GM18517 (cell line): ENCODE results near the gene KLHL41.
"Not testable (repeated sequence)": the region's sequence is repeated elsewhere in the genome, so short reads cannot be mapped to it uniquely, and the experiment has no call there.

Experiments
- ATAC-seq: cut with Tn5 transposase; IDR thresholded peaks from one replicate; pipeline ENCODE4 v1.9.1; 2021; ENCODE audit warnings: mild to moderate bottlenecking, moderate library complexity; ENCODE audit not compliant: unreplicated experiment

The KLHL41 gene

DNA sequence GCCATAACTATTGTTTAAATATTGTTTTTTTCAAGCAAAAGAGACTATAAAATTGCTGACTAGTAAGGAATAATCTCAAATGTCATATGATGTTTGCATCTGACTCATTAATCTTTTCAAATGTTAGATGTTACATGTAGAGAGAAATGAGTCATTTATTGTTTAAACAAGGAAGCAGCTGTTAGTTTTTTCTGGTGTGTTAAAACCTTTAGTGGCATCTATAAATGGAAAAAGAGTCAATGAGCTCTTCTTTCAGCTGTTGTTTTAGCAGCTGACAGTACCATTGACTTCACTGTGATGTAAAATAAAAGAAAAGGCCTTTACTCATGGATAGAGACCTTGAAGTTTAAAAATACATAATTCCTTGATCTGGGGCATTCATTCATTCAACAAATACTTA is 1.8 kb upstream of the KLHL41 start:
- no peak for ATAC-seq

DNA sequence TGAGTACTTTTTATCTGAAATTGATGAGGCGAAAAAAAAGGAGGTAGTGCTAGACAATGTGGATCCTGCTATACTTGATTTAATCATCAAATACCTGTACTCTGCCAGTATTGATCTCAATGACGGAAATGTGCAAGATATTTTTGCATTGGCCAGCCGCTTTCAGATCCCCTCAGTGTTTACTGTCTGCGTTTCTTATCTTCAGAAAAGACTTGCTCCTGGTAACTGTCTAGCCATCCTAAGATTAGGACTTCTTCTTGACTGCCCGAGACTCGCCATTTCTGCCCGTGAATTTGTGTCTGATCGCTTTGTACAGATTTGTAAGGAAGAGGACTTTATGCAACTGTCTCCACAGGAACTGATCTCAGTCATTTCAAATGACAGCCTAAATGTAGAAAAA is 453 bp downstream of the KLHL41 start:
- no peak for ATAC-seq

DNA sequence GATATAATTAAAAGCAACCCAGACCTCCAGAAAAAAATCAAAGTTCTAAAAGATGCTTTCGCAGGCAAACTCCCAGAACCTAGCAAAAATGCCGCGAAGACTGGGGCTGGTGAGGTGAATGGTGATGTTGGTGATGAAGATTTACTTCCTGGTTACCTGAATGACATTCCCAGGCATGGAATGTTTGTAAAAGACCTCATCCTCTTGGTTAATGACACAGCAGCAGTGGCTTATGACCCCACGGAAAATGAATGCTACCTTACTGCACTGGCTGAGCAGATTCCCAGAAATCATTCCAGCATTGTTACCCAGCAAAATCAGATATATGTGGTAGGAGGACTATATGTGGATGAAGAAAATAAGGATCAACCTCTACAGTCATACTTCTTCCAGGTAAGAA is 994 bp downstream of the KLHL41 start:
- ATAC-seq: no peak

DNA sequence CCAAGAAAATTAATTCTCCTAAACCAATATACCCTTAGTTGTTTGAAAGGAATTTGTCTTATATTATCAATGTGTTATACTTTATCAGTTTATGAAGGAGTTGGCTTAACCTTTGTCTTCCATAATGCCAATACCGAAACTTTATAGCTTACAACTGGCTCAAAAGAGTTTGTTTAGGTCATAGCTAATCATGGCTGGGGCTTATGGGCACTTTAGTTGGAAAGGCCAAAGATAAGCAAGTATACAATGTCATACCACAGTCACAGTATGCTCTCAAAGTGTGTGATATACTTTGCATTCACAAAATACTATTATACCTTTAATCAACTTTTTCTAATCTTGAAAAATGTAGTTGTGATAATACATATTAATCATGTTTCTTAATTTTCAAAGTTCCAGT is 2.3 kb downstream of the KLHL41 start:
- ATAC-seq: no peak

DNA sequence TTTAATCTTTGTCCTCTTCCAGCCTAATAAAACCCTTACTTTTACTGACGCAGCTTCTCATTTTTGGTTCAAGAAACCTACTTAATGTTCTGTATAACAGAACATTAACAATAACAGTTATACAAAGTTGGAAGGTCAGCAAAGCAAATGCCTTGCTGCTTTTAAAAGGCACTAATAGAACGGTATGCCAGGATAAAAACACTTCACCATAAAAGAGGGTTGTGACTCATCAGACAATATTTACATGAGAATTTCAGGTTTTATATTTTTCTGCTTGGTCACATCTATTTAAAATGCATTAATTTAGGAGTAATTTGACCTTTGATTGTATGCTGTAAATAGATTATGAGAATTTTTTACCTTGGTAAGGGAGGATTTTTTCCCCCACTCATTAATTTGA is 3.0 kb downstream of the KLHL41 start:
- ATAC-seq: no peak

DNA sequence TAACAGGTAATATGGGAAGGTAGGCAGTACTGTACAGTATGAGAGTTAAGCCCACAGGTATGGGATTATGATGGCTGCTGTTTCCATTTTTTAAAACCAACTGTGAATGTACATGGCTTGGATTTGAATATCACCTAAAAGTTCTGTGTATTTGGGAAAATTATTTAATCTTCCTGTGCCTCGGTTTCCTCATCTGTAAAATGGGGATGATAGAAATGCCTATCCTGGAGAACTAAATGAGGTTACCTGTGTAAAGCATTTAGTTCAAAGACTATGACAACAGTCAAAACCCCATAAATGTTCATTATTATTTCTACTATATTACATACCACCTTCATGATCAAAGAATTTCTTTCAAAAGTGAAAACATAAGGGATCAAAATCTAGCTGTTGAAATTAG is 3.6 kb downstream of the KLHL41 start:
- no peak for ATAC-seq

DNA sequence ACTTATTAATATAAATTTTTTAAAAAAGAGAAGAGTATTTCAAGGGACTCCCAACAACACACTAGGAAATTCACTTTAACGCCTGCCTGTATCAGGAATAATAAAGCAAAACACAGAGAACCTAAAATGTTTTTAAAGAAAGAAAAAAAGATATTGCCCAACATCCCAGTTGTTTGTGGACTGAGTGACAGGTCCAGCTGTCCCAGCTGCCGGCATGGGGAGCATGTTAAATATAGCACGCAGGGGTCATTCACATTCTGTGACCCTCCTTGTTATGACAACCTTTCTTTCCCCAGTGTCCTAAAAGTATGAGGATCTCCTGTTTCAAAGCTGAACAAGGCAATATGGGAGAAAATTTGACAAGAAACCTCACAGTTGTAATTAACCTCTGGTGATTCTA is 4.4 kb downstream of the KLHL41 start:
- ATAC-seq: no peak

DNA sequence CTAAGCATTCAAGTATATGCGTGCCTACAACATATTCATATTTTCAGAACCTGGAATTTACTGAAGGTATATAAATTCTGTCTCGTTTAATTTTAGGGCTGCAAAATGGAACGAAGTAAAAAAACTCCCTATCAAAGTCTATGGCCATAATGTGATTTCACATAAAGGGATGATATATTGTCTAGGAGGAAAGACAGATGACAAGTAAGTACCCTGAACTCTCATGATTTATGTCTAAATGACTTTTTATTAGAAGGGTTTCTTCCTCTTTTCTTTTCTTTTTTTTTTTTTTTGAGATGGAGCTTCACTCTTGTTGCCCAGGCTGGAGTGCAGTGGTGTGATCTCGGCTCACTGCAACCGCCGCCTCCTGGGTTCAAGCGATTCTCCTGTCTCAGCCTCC is 5.3 kb downstream of the KLHL41 start:
- ATAC-seq: not testable (repeated sequence)

DNA sequence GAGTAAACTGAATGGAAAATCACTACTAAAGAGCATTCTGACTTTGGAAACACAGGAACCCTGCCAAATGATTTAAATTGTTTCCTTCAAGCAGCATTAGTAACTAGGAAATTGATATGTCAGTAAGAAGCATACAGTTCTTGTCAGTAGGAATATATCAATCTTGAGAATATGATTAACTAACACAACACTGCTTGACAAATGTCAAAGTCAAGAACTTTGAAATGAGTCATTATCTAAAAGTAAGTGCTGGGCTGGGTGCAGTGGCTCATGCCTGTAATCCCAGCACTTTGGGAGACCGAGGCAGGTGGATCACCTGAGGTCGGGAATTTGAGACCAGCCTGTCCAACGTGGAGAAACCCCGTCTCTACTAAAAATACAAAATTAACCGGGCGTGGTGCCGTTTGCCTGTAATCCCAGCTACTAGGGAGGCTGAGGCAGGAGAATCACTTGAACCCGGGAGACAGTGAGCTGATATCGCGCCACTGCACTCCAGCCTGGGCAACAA is 7.0 kb downstream of the KLHL41 start:
- ATAC-seq: not testable (repeated sequence)

DNA sequence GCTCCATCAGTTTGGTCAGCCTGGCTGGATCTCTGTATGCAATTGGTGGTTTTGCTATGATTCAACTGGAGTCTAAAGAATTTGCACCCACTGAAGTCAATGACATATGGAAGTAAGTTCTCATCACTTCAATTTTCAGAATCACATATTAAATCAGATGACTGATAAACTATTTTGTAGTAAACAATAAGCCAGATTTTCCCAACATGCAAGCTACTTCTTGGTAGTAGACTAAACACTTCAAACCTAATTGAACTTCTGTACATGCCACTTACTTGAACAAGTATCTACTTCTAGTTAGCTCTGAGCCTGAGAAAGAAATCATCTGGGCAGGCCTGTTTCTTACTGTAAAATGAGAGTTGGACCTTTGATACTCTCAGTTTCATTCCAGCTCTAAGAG is 11.4 kb downstream of the KLHL41 start:
- ATAC-seq: no peak

DNA sequence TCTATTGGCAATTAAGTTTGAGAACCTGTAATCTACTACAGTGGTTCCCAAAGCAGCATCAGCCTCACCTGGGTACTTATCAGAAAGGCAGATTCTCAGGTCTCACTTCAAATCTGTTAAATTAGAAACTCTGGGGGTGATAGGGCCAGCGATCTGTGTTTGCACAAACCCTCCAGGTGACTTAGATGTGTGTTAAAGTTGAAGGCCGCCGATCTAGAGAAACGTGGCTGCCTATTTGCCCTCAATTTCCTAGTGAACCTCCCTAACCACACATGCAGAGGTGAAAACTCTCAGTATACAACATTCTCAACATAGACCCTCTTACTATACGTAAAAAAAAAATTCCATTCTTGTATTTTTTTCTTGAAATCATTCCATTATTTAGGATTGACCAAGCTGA is 14.2 kb downstream of the KLHL41 start:
- ATAC-seq: no peak

DNA sequence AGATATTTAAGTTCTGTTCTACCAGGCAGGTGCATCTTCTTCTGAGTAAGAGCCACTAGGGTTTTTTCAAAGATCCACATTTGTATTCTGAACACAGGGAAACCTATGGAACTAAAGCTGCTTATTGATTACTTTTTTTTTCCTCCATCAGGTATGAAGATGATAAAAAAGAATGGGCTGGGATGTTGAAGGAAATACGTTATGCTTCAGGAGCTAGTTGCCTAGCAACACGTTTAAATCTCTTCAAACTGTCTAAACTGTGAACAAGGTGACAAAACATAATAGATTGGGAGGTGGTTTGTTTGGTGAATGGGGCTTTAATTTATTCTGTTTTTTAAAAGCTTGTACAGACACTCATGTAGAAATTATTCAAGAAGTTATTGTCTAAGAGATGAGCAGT is 15.9 kb downstream of the KLHL41 start:
- ATAC-seq: no peak

DNA sequence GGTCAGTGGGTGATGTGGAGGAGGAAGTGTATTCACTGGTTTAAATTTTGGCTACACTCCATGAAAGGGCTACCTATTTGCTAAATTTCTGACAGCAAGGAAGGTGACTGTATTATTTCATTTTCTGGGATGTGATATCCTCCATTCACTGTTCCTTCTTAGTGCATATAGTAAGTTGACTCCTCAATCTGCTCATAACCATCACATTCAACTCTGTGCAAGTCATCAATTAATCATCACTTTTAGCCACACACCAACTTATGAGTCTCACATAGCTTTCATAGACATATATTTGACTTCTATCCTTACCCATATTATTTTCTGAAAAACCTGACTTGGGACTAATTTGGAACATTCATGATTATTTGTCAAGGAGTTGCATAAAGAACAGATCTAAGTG is 16.9 kb downstream of the KLHL41 start:
- ATAC-seq: no peak

DNA sequence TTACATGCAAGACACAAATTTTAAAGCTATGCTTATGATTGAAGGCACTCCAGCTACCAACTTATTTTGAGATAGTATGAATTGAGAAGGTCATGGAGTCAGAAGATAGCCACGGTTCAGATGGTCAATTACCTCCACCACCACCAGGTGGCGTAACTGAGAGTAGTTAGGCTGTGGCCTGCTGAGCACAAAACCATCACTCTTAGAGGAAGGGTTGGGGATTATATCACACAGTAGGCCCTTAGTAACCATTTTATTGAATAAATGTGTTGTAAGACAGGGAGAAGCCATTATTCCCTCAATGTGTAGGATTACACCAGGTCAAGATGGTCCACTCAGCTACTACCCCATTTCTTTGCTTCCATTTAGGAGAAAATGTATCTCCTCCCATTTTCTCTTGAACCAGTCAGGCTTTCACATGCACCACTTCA is 18.8 kb downstream of the KLHL41 start:
- ATAC-seq: peak; percentile 88

DNA sequence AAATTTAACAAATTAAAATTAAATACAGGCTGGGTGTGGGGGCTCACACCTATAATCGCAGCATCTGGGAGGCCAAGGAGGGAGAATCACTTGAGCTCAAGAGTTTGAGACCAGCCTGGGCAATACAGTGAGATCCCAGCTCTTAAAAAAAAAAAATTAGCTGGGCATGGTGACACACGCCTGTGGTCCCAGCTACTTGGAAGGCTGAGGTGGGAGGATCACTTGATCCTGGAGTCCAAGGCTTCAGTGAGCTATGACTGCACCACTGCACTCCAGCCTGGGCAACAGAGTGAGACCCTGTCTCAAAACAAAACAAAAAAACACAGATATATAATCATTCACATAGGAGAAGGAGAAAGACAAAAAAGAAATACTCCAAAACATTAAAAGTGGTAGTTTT is 30.0 kb downstream of the KLHL41 start:
- ATAC-seq: not testable (repeated sequence)

DNA sequence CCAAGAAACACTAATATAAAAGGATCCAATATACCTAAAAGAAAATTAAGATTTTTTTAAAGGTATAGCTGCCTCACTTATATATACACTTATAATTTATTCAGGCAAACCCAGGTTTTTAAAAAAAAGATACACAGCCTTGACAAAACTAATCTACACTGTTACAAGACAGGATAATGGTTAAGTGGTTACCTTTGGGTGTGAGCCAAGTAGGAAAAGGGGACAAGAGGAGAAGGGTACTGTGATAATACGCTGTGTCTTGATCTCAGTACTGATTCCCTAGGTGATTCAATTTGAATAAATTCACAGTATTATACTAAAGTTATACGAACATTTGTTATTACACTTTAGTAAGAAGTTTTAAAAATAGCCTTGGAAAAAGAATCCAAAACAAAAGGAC is 30.6 kb downstream of the KLHL41 start:
- ATAC-seq: no peak

DNA sequence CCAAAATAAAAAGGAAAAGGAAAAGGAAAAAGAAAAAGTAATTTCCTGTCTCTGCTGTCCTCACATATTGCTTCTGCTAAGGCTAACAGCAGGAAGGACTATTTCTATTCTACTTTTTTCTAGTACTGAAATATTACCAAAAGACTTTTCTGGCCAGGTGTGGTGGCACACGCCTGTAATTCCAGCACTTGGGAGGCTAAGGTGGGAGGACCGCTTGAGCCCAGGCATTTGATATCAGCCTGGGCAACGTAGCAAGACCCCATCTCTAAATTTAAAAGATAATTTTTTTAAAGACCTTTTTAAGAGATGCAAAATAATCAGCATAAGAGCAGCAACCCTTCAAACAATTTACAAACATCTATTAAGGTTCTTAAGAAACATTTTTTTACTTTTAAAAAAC is 32.9 kb downstream of the KLHL41 start:
- no peak for ATAC-seq

DNA sequence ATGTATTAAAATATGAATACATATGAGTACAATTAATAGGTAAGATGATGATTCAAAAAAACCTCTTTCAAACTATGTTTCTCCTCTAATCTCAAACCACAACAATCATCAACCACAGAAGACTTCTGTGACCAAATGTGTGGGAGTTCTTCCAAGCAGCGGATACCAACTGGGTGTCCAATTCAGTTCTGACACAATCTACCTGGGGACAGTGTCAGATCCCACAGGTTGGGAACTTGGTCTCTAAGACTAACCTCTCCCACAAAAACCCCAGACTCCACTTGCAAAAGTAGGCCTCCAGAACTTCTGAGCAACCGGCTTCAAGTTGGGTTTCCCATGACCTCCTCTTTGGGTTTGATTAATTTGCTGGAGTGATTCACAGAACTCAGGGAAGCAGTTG is 37.3 kb downstream of the KLHL41 start:
- ATAC-seq: no peak

DNA sequence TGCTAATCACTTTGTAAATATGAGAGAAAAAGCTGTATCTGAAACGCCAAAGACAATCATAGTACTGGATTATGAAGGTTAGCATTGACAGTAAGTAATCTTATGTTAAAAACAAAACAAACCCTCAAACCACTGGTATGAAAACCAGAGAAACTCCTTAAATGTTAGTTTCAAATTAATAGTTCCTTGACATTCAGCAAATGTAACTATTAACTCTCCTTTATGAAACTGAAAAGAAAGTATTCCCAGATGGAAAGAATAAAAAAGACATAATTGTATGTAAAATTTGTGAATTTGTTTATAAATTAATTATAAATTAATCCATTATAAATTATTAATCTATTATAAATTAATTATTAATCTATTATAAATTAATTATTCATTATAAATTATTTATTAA is 51.9 kb downstream of the KLHL41 start:
- no peak for ATAC-seq

DNA sequence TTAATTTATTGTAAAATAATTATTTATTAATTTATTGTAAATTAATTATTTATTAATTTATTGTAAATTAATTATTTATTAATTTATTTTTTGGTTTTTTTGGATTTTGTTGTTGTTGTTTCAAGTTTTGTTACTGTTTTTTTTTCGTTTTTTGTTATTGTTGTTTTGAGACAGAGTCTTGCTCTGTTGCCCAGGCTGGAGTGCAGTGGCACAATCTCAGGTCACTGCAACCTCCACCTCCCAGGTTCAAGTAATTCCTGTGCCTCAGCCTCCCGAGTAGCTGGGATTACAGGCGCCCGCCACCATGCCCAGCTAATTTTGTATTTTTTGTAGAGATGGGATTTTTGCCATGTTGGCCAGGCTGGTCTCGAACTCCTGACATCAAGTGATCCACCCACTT is 52.6 kb downstream of the KLHL41 start:
- not testable (repeated sequence) for ATAC-seq

DNA sequence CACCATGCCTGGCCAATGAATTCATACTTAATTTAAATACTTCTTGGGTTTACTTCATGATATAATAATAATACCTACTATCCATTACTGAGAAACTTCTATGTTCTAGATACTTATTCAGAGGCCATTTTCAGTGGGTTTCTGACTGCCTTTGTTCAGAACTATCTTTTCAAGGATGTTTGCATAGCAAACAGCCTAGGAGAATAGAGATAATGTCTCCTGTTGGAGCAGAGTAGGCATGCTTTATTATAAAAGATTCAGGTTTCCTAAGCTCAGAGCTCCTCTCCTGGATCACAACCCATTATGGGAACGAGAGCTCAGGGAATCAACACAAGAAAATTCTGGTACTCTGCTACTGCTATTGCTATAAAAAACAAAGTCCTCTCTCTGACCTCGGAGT is 53.0 kb downstream of the KLHL41 start:
- no peak for ATAC-seq

DNA sequence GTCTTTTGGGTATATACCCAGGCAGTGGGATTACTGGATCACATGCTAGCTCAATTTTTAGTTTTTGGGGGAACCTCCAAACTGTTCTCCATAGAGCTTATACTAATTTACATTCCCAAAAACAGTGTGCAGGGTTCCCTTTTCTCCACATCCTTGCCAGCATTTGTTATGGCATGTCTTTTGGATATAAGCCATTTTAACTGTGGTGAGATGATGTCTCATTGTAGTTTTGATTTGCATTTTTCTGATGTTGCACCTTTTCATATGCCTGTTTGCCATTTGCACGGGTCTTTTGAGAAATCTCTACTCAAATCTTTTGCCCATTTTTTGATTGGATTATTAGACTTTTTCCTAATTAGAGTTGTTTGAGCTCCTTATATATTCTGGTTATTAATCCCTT is 56.2 kb downstream of the KLHL41 start:
- no peak for ATAC-seq

DNA sequence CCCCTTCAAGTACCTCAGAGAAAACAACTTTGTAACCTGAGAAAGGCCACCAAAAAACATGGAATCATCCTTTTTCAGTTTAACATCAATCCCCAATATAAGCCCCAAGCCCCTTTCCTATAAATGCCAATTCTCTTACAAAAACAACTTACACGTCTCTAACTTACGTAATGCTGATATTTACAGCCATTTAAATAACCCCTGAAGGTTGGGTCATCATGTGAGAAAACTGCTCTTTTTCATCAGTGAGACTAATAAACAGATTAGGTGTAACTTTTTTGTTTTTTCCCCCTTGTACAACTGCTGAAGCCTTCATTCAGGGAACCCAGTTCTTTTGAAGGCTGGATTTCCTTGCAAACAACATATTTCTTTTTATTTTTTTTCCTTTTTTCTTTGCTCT is 60.4 kb downstream of the KLHL41 start:
- no peak for ATAC-seq

DNA sequence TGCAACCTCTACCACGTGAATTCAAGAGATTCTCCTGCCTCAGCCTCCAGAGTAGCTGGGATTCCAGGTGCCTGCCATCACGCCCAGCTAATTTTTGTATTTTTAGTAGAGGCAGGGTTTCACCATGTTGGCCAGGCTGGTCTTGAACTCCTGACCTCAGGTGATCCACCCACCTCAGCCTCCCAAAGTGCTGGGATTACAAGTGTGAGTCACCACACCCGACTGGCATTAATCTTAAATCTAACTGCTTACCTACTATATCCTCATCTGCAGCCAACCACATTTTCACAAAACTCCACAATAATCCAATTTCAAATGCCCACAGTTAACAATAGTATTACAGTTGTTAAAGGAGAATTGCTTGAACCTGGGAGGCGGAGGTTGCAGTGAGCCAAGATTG is 61.2 kb downstream of the KLHL41 start:
- ATAC-seq: not testable (repeated sequence)
